ENCODE data around the gene GFRA1. TPM values are rescaled to one million over a fixed set of nuclear protein-coding genes. Genes with fewer than 3 reads are reported as not detected.

The GFRA1 gene
- total RNA-seq, 2 experiments from 2014 or later: not detected

DNA sequence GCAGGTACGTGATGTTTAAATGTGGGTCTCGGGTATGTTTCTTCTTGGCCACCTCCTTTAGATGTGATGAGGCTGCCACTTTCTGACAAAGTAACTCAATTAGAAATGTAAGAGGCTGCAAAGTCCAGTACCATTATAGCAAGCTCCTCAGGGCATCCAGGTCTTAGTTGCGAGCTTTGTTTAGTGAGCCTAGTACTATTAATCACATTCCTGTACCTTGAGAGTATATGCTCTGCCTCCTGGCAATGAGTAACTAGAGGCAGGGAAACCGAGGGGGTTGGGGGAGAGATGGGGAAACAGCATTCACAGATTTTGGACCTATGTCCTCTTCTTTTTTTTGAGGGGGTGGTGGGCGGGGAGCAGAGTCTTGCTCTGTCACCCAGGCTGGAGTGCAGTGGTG is 131.8 kb downstream of the GFRA1 start:
- no peak for DNase-seq
- H3K27me3 Mint-ChIP-seq (ENCODE audit: low read depth): peaks cover 4% of the 10 kb centered on the region
- H3K4me3 Mint-ChIP-seq: no peak overlapping the region
- H3K27ac Mint-ChIP-seq: no peak overlapping the region
- H3K4me1 Mint-ChIP-seq (ENCODE audit: low read depth): no peaks in the 10 kb centered on the region
- CTCF ChIA-PET: no interaction called here
- no peaks in the 10 kb centered on the region for H3K36me3 Mint-ChIP-seq (ENCODE audit: low read depth)
- H3K9me3 Mint-ChIP-seq: peaks cover 1% of the 10 kb centered on the region
- intact Hi-C loops (cut with micrococcal nuclease): loop anchor here (10.0 kb wide), 1 partner anchor 134 kb away; the partner anchor contains the start of gene GFRA1

GRCh38 chr10:116139886-116140285 is 133.1 kb downstream of the GFRA1 start:
- Mint-ChIP-seq H3K9me3 (peaks cover 1% of the 10 kb centered on the region), H3K4me3 (no peak overlapping the region), H3K27me3 (ENCODE audit: low read depth) (peaks cover 4% of the 10 kb centered on the region), H3K4me1 (ENCODE audit: low read depth) (no peaks in the 10 kb centered on the region), H3K36me3 (ENCODE audit: low read depth) (no peaks in the 10 kb centered on the region), H3K27ac (no peak overlapping the region)
- DNase-seq: no peak
- intact Hi-C loops (cut with micrococcal nuclease): loop anchor here (10.0 kb wide), 1 partner anchor 135 kb away; the partner anchor contains the start of gene GFRA1
- CTCF ChIA-PET: no interaction called here

- Mint-ChIP-seq H3K4me1 (ENCODE audit: low read depth) (no peaks in the 10 kb centered on the region), H3K9me3 (peaks cover 1% of the 10 kb centered on the region), H3K36me3 (ENCODE audit: low read depth) (no peaks in the 10 kb centered on the region), H3K27me3 (ENCODE audit: low read depth) (peaks cover 4% of the 10 kb centered on the region), H3K27ac (no peak overlapping the region), H3K4me3 (no peak overlapping the region)
- no peak for DNase-seq
- intact Hi-C loops (cut with micrococcal nuclease): no loop called here
- CTCF ChIA-PET: no interaction called here
Measured at GRCh38 chr10:116138897-116139296, 134.1 kb downstream of the GFRA1 start.

DNA sequence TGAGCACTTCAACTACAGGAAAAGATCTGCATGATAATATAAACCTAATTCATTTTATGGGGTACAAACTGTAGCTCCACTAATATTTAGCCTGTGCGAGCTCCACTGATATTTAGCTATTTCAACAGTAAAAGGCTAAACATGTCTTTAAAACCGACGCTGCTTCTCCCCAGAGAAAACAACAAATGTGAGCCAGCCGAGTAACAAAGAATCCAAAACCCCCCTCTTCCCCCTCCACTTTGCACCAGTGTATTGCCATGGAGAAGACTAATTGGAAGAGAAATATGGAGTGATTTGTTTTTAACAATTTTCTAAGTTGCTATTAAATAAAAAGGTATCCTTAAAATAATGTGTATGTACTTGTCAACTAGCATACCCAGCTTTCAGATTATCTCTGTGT is 136.7 kb downstream of the GFRA1 start:
- peaks cover 1% of the 10 kb centered on the region for H3K9me3 Mint-ChIP-seq
- intact Hi-C loops (cut with micrococcal nuclease): no loop called here
- no peak overlapping the region for H3K27ac Mint-ChIP-seq

GRCh38 chr10:116134322-116134721 is 138.7 kb downstream of the GFRA1 start:
- H3K27me3 Mint-ChIP-seq (ENCODE audit: low read depth): peaks cover 4% of the 10 kb centered on the region
- CTCF ChIA-PET: interaction anchor here (0.6 kb wide), 2 partner anchors 179 to 305 kb away, joined by 3 to 5 read pairs; no protein-coding TSS in a partner anchor
- H3K4me3 Mint-ChIP-seq: no peak overlapping the region
- no peaks in the 10 kb centered on the region for H3K4me1 Mint-ChIP-seq (ENCODE audit: low read depth)
- H3K9me3 Mint-ChIP-seq: peaks cover 1% of the 10 kb centered on the region
- no peak for DNase-seq
- intact Hi-C loops (cut with micrococcal nuclease): no loop called here
- no peak overlapping the region for H3K27ac Mint-ChIP-seq
- no peaks in the 10 kb centered on the region for H3K36me3 Mint-ChIP-seq (ENCODE audit: low read depth)

More for the DNA sequence above, 136.7 kb downstream of the GFRA1 start:
- DNase-seq: no peak
- CTCF ChIA-PET: no interaction called here
- Mint-ChIP-seq H3K4me3 (no peak overlapping the region), H3K27me3 (ENCODE audit: low read depth) (peaks cover 4% of the 10 kb centered on the region), H3K36me3 (ENCODE audit: low read depth) (no peaks in the 10 kb centered on the region), H3K4me1 (ENCODE audit: low read depth) (no peaks in the 10 kb centered on the region)

- CTCF ChIA-PET: no interaction called here
- Mint-ChIP-seq H3K4me1 (ENCODE audit: low read depth) (no peaks in the 10 kb centered on the region), H3K9me3 (peaks cover 5% of the 10 kb centered on the region), H3K27ac (no peak overlapping the region), H3K27me3 (ENCODE audit: low read depth) (peaks cover 4% of the 10 kb centered on the region), H3K4me3 (no peak overlapping the region), H3K36me3 (ENCODE audit: low read depth) (no peaks in the 10 kb centered on the region)
- no peak for DNase-seq
- intact Hi-C loops (cut with micrococcal nuclease): no loop called here
Measured at GRCh38 chr10:116133634-116134033, 139.4 kb downstream of the GFRA1 start.

DNA sequence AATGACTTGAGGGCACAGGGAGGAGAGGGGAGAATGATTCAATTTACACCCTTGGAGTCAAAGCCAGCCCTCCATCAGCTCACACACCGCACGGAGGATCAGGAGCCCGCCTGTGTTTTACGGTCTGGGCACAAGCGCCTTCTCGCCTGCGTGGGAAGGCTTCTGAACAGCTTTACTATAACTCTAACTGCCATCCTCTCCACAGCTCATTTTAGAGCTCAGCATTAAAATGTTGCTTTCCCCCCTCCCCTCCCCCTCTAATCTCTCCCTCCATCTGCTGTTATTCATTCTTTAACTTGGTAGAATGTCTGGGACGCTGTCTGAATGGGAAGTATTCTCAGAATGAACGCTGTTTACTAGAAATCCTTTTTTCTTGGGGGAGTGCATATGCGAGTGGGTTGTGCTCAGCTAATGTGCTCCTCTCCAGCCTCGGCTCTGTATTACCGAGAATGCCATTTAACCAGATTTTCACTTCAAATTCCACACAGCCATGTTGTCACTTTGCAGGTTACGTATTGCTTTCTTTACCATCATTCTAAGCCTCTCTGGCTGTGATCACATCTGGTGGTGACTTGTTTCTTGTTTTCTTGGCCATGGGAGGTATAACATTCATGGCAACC is 140.1 kb downstream of the GFRA1 start:
- intact Hi-C loops (cut with micrococcal nuclease): no loop called here
- Mint-ChIP-seq H3K27ac (no peak overlapping the region), H3K4me3 (no peak overlapping the region), H3K9me3 (peaks cover 7% of the 10 kb centered on the region), H3K27me3 (ENCODE audit: low read depth) (peaks cover 3% of the 10 kb centered on the region), H3K36me3 (ENCODE audit: low read depth) (no peaks in the 10 kb centered on the region), H3K4me1 (ENCODE audit: low read depth) (no peaks in the 10 kb centered on the region)
- CTCF ChIA-PET: no interaction called here
- DNase-seq: no peak

DNA sequence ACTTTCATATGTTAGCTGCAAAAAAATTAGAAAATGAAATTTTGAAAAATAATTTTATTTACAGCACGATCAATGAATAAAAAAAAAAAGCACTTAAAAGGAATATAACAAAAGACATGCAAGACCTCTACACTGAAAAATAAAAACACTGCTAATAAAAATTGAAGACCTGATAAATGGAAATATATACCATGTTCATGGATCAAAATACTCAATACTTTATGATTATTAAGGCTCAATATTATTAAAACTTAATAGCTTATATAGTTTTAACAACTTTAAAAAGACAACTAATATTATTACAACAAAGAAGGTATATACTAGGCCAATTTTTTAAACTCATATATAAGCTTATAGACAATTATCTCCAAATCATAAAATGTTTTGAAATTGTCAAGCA is 143.0 kb downstream of the GFRA1 start:
- Mint-ChIP-seq H3K4me3 (no peak overlapping the region), H3K27me3 (ENCODE audit: low read depth) (peaks cover 3% of the 10 kb centered on the region), H3K9me3 (peaks cover 7% of the 10 kb centered on the region), H3K36me3 (ENCODE audit: low read depth) (no peaks in the 10 kb centered on the region), H3K27ac (no peak overlapping the region), H3K4me1 (ENCODE audit: low read depth) (no peaks in the 10 kb centered on the region)
- CTCF ChIA-PET: interaction anchor here (0.7 kb wide), 1 partner anchor 9 kb away, joined by 4 read pairs; no protein-coding TSS in a partner anchor
- intact Hi-C loops (cut with micrococcal nuclease): no loop called here
- no peak for DNase-seq

DNA sequence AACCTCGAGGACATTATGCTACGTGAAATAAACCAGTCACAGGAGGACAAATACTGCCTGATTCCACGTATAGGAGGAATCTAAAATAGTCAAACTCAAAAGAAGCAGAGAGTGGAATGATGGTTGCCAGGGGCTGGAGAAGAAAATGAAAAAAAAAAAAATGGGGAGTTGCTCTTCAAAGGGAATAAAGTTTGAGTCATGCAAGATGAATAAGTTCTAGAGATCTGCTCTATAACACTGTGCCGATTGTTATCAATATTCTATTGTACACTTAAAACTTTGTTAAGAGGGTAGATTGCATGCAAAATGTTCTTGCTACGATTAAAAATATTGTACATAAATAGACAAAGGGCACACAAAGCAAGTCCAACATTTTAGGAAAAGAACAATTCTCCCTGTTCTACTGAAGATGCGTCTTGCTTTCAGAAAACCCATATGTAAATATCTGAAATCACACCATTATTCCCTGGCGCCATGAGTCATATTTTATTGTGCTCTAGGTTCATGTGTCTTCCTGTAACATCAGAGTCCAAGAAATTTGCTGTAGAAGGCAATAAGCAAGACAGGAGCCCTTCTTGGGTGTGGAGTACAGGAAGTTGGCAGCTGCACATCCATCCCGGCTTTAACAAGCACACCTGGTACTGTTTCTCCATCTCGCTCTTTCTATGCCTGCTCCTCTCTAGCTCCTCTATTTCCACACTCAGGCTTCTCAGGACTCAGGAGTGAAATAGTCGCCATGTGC is 145.9 kb downstream of the GFRA1 start:
- intact Hi-C loops (cut with micrococcal nuclease): no loop called here
- Mint-ChIP-seq H3K9me3 (peaks cover 7% of the 10 kb centered on the region), H3K27ac (no peak overlapping the region), H3K4me3 (no peak overlapping the region), H3K27me3 (ENCODE audit: low read depth) (peaks cover 4% of the 10 kb centered on the region), H3K36me3 (ENCODE audit: low read depth) (no peaks in the 10 kb centered on the region), H3K4me1 (ENCODE audit: low read depth) (no peaks in the 10 kb centered on the region)
- CTCF ChIA-PET: no interaction called here
- no peak for DNase-seq

GRCh38 chr10:116126239-116126638 is 146.8 kb downstream of the GFRA1 start:
- no peaks in the 10 kb centered on the region for H3K36me3 Mint-ChIP-seq (ENCODE audit: low read depth)
- H3K4me1 Mint-ChIP-seq (ENCODE audit: low read depth): no peaks in the 10 kb centered on the region
- H3K27me3 Mint-ChIP-seq (ENCODE audit: low read depth): peaks cover 4% of the 10 kb centered on the region

GRCh38 chr10:116125180-116125579 is 147.8 kb downstream of the GFRA1 start:
- Mint-ChIP-seq H3K4me1 (ENCODE audit: low read depth) (no peaks in the 10 kb centered on the region), H3K4me3 (no peak overlapping the region), H3K27me3 (ENCODE audit: low read depth) (peaks cover 4% of the 10 kb centered on the region), H3K9me3 (peaks cover 7% of the 10 kb centered on the region), H3K36me3 (ENCODE audit: low read depth) (no peaks in the 10 kb centered on the region), H3K27ac (no peak overlapping the region)
- intact Hi-C loops (cut with micrococcal nuclease): no loop called here
- no peak for DNase-seq
- CTCF ChIA-PET: no interaction called here

More at GRCh38 chr10:116126239-116126638, 146.8 kb downstream of the GFRA1 start:
- Mint-ChIP-seq H3K4me3 (no peak overlapping the region), H3K27ac (no peak overlapping the region), H3K9me3 (peaks cover 7% of the 10 kb centered on the region)
- no peak for DNase-seq
- CTCF ChIA-PET: no interaction called here
- intact Hi-C loops (cut with micrococcal nuclease): no loop called here

DNA sequence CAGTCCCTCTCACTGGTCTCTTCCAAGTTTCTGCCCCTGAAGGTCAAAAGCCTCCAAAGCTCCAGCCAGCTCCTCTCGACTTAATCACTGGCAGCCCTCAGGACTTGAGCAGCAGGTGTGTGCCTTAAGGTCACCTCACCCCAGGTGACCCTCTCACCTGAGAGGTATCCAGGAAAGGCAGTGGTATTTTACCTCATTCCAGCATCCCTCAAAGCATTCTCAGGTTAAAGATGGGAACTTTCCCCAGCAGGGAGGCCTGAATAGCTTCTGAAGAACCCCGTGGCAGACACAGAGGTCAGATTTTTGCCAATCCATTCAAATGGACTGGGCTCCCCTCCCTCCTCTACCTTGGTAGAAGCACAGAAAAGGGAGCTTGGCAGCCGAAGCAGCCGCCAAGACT is 148.2 kb downstream of the GFRA1 start:
- intact Hi-C loops (cut with micrococcal nuclease): no loop called here
- CTCF ChIA-PET: no interaction called here
- Mint-ChIP-seq H3K4me3 (no peak overlapping the region), H3K9me3 (peaks cover 7% of the 10 kb centered on the region), H3K27ac (no peak overlapping the region), H3K36me3 (ENCODE audit: low read depth) (no peaks in the 10 kb centered on the region), H3K4me1 (ENCODE audit: low read depth) (no peaks in the 10 kb centered on the region), H3K27me3 (ENCODE audit: low read depth) (peaks cover 4% of the 10 kb centered on the region)
- DNase-seq: no peak

GRCh38 chr10:116122664-116123063 is 150.3 kb downstream of the GFRA1 start:
- Mint-ChIP-seq H3K9me3 (peaks cover 2% of the 10 kb centered on the region), H3K36me3 (ENCODE audit: low read depth) (no peaks in the 10 kb centered on the region), H3K4me1 (ENCODE audit: low read depth) (no peaks in the 10 kb centered on the region), H3K27me3 (ENCODE audit: low read depth) (peaks cover 4% of the 10 kb centered on the region), H3K4me3 (no peak overlapping the region), H3K27ac (no peak overlapping the region)
- DNase-seq: no peak
- intact Hi-C loops (cut with micrococcal nuclease): no loop called here
- CTCF ChIA-PET: interaction anchor here (0.6 kb wide), 1 partner anchor 654 kb away, joined by 3 read pairs; no protein-coding TSS in a partner anchor

Data from activated naive CD4-positive, alpha-beta T cell treated with anti-CD3 and anti-CD28 coated beads for 36 hours (primary cell).